Measurements from ENCODE around the gene INHBE.

INHBE gene

DNA sequence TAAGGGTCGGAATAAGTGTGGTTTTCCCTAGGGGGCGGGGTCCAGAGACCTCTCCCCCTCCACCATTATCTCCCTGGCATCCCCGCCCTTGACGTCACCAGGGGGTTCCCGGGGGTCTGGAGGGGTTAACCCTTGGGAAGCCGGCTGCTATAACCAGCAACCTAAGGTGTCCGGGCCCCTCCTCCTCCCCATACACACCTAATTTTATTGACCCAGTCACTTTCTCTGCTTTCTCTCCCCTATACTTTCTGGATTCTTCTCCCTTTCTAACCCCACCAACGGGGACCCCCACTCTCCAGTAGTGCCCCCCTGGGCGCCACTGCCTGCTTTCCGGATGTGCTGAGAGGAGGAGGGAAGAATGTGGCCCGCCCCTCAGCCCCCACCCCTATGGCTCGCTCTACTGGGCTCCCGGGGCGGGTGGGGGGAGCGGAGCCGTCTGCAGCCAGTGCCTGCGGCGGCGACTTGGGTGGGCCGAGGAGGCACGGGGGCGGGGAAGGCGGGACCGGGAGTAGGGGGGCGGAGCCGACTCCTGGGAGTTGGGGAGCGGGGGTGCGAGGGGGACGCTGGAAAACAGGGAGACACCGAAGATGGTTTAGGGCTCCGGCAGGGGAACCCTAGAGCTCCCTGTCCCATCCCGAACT lies 6.3 kb downstream of the INHBE start:
- TF ChIP-seq, protein P1, sequence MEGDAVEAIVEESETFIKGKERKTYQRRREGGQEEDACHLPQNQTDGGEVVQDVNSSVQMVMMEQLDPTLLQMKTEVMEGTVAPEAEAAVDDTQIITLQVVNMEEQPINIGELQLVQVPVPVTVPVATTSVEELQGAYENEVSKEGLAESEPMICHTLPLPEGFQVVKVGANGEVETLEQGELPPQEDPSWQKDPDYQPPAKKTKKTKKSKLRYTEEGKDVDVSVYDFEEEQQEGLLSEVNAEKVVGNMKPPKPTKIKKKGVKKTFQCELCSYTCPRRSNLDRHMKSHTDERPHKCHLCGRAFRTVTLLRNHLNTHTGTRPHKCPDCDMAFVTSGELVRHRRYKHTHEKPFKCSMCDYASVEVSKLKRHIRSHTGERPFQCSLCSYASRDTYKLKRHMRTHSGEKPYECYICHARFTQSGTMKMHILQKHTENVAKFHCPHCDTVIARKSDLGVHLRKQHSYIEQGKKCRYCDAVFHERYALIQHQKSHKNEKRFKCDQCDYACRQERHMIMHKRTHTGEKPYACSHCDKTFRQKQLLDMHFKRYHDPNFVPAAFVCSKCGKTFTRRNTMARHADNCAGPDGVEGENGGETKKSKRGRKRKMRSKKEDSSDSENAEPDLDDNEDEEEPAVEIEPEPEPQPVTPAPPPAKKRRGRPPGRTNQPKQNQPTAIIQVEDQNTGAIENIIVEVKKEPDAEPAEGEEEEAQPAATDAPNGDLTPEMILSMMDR (IDR thresholded peaks at IDR 0.05), result no peak

- TF ChIP-seq, protein P1 (IDR thresholded peaks at IDR 0.05), result no peak
Observed at GRCh38 chr12:57461917-57462250, 6.8 kb downstream of the INHBE start.

DNA sequence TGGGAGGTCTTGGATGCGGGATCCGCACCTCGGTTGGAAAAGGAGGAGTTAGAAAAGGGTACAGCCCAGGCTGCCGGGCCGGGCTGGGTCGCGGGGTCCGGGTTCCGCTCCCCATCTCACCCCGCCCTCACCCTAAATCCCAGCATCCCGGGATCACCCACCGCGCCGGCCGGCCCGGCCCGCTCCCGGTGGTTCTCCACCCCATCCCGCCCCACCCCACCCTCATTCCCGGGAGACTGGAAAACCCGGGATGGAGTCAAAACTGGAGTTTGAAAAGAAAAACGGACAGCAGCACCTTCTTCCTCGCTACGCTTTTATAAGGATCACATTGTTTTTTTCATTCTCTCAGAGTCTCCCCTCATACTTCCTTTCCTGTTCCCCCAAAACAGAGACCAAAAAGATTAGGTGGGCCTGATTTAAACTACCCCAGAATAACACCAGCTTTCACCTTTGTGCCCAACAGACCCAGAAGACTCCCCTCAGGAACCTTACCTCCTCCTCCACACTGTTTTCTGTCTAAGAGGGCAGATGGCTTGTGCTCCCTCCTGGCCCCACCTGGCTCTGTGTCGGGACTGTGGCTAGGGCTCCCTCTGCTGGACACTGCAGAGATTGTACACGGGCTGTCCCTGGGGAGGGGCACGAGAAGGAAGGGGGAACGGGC lies 7.3 kb downstream of the INHBE start:
- TF ChIP-seq, protein P1 (IDR thresholded peaks at IDR 0.05), result peak; percentile 97

DNA sequence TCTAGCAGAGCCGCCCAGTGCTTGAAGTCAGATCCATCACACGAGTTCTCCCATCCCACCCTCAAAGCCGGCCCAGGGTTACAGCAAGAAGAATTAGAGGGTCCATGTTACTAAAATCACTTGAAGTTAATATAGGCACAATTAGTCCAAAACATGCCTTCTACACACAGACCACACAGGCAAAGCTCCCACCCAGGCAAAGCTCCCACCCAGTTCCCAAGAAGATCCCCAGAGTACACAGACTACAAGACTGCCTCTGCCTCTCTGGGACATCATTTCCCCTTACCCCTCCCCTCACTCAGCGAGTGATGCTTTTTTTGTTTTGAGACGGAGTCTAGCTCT lies 7.8 kb downstream of the INHBE start:
- TF ChIP-seq, protein P1 (IDR thresholded peaks at IDR 0.05), result no peak; the same call in 1 of the 2 replicates

DNA sequence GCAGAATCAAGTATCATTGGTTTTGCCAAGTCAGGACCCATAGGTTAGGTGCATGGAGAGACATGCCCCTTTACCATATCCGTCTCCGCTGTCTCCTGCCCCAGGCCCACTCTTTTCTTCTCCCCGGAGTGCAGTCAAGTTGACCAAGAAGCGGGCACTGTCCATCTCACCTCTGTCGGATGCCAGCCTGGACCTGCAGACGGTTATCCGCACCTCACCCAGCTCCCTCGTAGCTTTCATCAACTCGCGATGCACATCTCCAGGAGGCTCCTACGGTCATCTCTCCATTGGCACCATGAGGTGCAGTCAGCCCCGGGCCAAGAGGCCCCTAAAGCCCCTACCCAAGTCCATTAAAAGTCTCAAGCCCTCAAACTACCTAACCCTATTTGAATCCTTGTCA lies 9.5 kb downstream of the INHBE start:
- TF ChIP-seq, protein P1 (IDR thresholded peaks at IDR 0.05), result no peak

- TF ChIP-seq, protein P1 (IDR thresholded peaks at IDR 0.05), result no peak
Observed at GRCh38 chr12:57465030-57465746, 10.1 kb downstream of the INHBE start.

DNA sequence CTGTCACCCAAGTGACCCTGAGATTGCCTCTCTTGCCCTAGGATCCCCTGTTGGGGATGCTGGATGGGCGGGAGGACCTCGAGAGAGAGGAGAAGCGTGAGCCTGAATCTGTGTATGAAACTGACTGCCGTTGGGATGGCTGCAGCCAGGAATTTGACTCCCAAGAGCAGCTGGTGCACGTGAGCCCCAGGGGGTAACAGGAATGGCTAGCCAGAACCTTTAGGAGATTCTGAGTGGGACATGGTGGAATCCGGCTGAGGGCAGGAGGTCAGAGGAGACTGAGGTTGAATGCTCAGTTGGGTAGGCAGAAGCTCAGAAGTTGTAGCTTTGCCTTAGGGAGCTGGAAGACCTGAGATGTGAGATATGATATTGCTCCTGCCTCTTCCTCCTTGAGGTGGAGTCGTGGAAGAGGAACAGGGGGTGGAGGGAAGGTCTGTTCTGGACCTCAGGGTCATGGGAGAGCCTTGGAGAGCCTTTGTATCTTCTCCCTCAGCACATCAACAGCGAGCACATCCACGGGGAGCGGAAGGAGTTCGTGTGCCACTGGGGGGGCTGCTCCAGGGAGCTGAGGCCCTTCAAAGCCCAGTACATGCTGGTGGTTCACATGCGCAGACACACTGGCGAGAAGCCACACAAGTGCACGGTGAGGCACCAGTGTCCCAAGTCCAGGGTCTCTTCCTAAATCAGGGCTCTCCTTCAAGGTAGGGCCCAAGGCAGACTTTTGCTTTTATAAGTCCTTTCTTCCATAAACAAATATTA lies 10.8 kb downstream of the INHBE start:
- TF ChIP-seq, protein P1 (IDR thresholded peaks at IDR 0.05), result no peak

All from LNCAP (cell line).